Lung (tissue), 12 donors: Measurements from ENCODE around the gene SNAP91. TPM values are rescaled to one million over a fixed set of nuclear protein-coding genes. Genes with fewer than 3 reads are reported as not detected.
"Not testable (repeated sequence)": the region's sequence is repeated elsewhere in the genome, so short reads cannot be mapped to it uniquely, and the experiment has no call there.

ENCODE experiments used
- ATAC-seq: fragments of 200-7000 bp; cut with Tn5 transposase; one replicate; pipeline ENCODE4 v1.9.1; 2020; ENCODE audit warnings: moderate number of reproducible peaks; ENCODE audit not compliant: insufficient read depth, low FRiP score
- DNase-seq, 3 donors: peaks; one replicate each; pipeline ENCODE4 v3.0.0-alpha.2; 2013 to 2017
- H3K27ac ChIP-seq, 2 donors: one replicate each; pipeline ENCODE4 v1.5.1; 2013; ENCODE audit warnings: mild to moderate bottlenecking in 2 of 2, moderate library complexity in 2 of 2, control low read depth in 1 of 2, inconsistent platforms in 1 of 2, low read depth in 1 of 2, low read length in 1 of 2
- H3K27me3 ChIP-seq, 3 donors: one replicate each; pipeline ENCODE4 v1.5.1; 2013; ENCODE audit warnings: low read length in 2 of 3; ENCODE audit not compliant: control insufficient read depth in 3 of 3, insufficient read depth in 3 of 3
- H3K36me3 ChIP-seq, 4 donors: one replicate each; pipeline ENCODE4 v1.5.1; 2013; ENCODE audit warnings: low read length in 4 of 4, mild to moderate bottlenecking in 1 of 4, moderate library complexity in 1 of 4; ENCODE audit not compliant: control insufficient read depth in 4 of 4, insufficient read depth in 4 of 4
- H3K4me1 ChIP-seq, 5 donors: one replicate each; pipeline ENCODE4 v1.5.1; 2013; ENCODE audit warnings: low read length in 5 of 5, mild to moderate bottlenecking in 2 of 5, moderate library complexity in 1 of 5; ENCODE audit not compliant: control insufficient read depth in 5 of 5, insufficient read depth in 5 of 5
- H3K4me3 ChIP-seq: one replicate; pipeline ENCODE4 v1.5.1; 2013; ENCODE audit warnings: mild to moderate bottlenecking, control low read depth, moderate library complexity
- H3K9ac ChIP-seq, 2 donors: one replicate each; pipeline ENCODE4 v1.5.1; 2013; ENCODE audit warnings: low read length in 2 of 2, control low read depth in 1 of 2; ENCODE audit not compliant: insufficient read depth in 1 of 2
- H3K9me3 ChIP-seq, 4 donors: one replicate each; pipeline ENCODE4 v1.5.1; 2013; ENCODE audit warnings: low read length in 3 of 4, mild to moderate bottlenecking in 1 of 4, moderate library complexity in 1 of 4; ENCODE audit not compliant: control insufficient read depth in 4 of 4, insufficient read depth in 3 of 4
- CTCF ChIP-seq: IDR thresholded peaks from 2 replicates; pipeline ENCODE4 v1.5.1; 2012; ENCODE audit warnings: mild to moderate bottlenecking; ENCODE audit errors: control extremely low read depth, extremely low read depth
- WGBS, 2 donors: extraction: QIAGEN DNeasy Blood & Tissue Kit; methylation state at CpG; one replicate each; pipeline ENCODE4 v1.1.7; 2013; 5-methylcytosine and 5-hydroxymethylcytosine counted together
- polyA plus RNA-seq, 2 donors: library from polyadenylated mRNA; stranded (reverse); fragments of 200-250 nt; gene quantifications; one replicate each; pipeline ENCODE4 v1.2.1, GENCODE V29; 2013
- total RNA-seq, 2 donors: library from RNA; depleted of rRNA in 1 of 2; stranded (reverse); fragments of >200 nt in 1 of 2; gene quantifications; one replicate each; pipeline ENCODE4 v1.2.1, GENCODE V29; 2014 to 2021
- donor health status: control.
- donor health status: control.
- donor health status: Bipolar disorder and iron deficiency.
- donor health status: healthy.
- donor health status: DM: yes; HTN: yes; CAD: no.

The SNAP91 gene
- total and polyA plus RNA-seq, 4 donors = 0.02 to 2.9 TPM; not detected in 2

DNA sequence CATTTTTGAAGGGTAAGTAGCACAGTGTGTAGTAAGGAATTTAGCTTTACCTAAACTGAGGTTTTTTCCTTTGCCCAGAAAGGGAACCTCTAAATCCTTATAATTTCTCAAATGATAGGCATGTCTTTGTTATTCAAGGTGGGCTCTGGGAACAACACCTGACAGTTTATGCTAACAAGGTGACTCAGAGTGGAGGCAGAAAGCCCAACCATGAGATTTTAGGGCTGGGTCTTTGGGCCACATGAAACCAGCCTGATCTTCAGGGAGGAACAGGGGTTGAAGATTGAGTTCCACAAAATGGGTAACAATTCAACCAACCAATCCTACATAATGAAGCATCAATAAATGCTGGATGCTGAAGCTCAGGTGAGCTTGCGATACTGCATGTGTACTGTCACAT is 149.9 kb downstream of the SNAP91 start:
- 91 to 97% methylated on average over 1 of the region's 1 CpG for WGBS, 2 donors
- no peaks in the 10 kb centered on the region for H3K36me3 ChIP-seq

DNA sequence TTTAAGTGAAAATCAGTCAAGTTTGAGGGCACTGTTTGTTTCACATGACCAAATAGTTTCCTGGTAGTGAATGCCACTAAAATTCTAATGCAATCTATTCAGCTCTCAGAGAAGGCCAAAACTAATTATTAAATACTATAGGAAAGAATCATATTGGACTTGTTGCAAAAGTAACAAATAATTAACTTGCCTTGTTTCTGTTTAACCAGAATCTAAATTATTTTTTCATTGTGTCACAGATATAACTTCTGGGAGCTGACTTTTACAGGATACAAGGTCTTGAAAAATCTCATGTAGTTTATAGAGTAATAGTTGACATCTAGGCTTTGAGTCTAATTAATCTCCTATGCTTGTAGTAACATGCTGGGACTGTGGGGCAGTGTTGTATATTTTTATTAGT is 152.0 kb downstream of the SNAP91 start:
- H3K27ac ChIP-seq = no peak overlapping the region
- H3K4me1 ChIP-seq = no peaks in the 10 kb centered on the region
- DNase-seq = no peak
- no peak overlapping the region for H3K9ac ChIP-seq
- no peaks in the 10 kb centered on the region for H3K27me3 ChIP-seq
- no peak overlapping the region for H3K4me3 ChIP-seq
- no peak for TF ChIP-seq CTCF
- ATAC-seq = no peak
- no peaks in the 10 kb centered on the region for H3K9me3 ChIP-seq
- no peaks in the 10 kb centered on the region for H3K36me3 ChIP-seq

More for the DNA sequence above, 149.9 kb downstream of the SNAP91 start:
- H3K4me3 ChIP-seq = no peak overlapping the region
- no peak for TF ChIP-seq CTCF
- H3K9ac ChIP-seq = no peak overlapping the region
- no peaks in the 10 kb centered on the region for H3K27me3 ChIP-seq
- DNase-seq (no peak), ATAC-seq (no peak)
- H3K9me3 ChIP-seq = peaks cover 0 to 4% (median 2%) of the 10 kb centered on the region in 4 donors
- H3K27ac ChIP-seq = no peak overlapping the region
- H3K4me1 ChIP-seq = no peaks in the 10 kb centered on the region

- H3K4me3 ChIP-seq, H3K4me1 ChIP-seq, DNase-seq, ATAC-seq, H3K27ac ChIP-seq, H3K9ac ChIP-seq, H3K36me3 ChIP-seq, H3K27me3 ChIP-seq, H3K9me3 ChIP-seq: not testable (repeated sequence)
- WGBS, 2 donors = 89% methylated on average over 4 of the region's 4 CpGs
Observed at GRCh38 chr6:83551748-83552147, 157.2 kb downstream of the SNAP91 start.

GRCh38 chr6:83550482-83550881 is 158.4 kb downstream of the SNAP91 start:
- not testable (repeated sequence) for H3K27ac ChIP-seq, ATAC-seq, DNase-seq, H3K9ac ChIP-seq, H3K4me1 ChIP-seq, H3K27me3 ChIP-seq, H3K36me3 ChIP-seq, H3K9me3 ChIP-seq, H3K4me3 ChIP-seq
- WGBS, 2 donors = 54 to 61% methylated on average over 5 of the region's 5 CpGs

DNA sequence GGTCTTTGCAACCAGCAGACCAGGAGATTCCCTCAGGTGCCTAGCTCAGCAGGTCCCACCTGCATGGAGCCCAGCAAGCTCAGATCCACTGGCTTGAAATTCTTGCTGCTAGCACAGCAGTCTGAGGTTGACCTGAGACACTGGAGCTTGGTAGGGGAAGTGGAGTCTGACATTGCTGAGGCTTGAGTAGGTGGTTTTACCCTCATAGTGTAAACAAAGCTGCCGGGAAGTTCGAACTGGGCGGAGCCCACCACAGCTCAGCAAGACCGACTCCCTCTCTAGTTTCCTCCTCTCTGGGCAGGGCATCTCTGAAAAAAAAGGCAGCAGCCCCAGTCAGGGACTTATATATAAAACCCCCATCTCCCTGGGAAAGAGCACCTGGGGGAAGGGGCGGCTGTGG is 162.3 kb downstream of the SNAP91 start:
- TF ChIP-seq CTCF = no peak

More for the DNA sequence above, 162.3 kb downstream of the SNAP91 start:
- no peaks in the 10 kb centered on the region for H3K4me1 ChIP-seq
- WGBS, 2 donors = 30 to 40% methylated on average over 5 of the region's 5 CpGs
- no peak overlapping the region for H3K27ac ChIP-seq
- DNase-seq (peak in 1 of 3 donors; percentile 8), ATAC-seq (no peak)
- H3K27me3 ChIP-seq = no peaks in the 10 kb centered on the region
- H3K4me3 ChIP-seq = no peak overlapping the region
- peaks cover 0 to 4% (median 0%) of the 10 kb centered on the region in 4 donors for H3K9me3 ChIP-seq
- H3K36me3 ChIP-seq = no peaks in the 10 kb centered on the region
- no peak overlapping the region for H3K9ac ChIP-seq
